Endothelial cell (in vitro differentiated cells): Measurements from ENCODE around the gene ZBTB12. TPM values are rescaled to one million over a fixed set of nuclear protein-coding genes. Genes with fewer than 3 reads are reported as not detected.
"Not testable (repeated sequence)": the region's sequence is repeated elsewhere in the genome, so short reads cannot be mapped to it uniquely, and the experiment has no call there.

Experiments used
- DNase-seq: peaks from one replicate; pipeline ENCODE4 v3.0.0; 2021; ENCODE audit warnings: low spot score
- H3K27ac Mint-ChIP-seq: one replicate; pipeline ENCODE4 v1.8.0; 2021; ENCODE audit warnings: mixed read lengths, inconsistent platforms; ENCODE audit not compliant: unreplicated experiment
- H3K27me3 Mint-ChIP-seq: one replicate; pipeline ENCODE4 v1.8.0; 2021; ENCODE audit warnings: mild to moderate bottlenecking, moderate library complexity, mixed read lengths, inconsistent platforms; ENCODE audit not compliant: unreplicated experiment
- H3K36me3 Mint-ChIP-seq: one replicate; pipeline ENCODE4 v1.8.0; 2021; ENCODE audit warnings: mild to moderate bottlenecking, low read depth, mixed read lengths, inconsistent platforms; ENCODE audit not compliant: unreplicated experiment
- H3K4me1 Mint-ChIP-seq: one replicate; pipeline ENCODE4 v1.8.0; 2021; ENCODE audit warnings: mild to moderate bottlenecking, mixed read lengths, inconsistent platforms; ENCODE audit not compliant: unreplicated experiment
- H3K4me3 Mint-ChIP-seq: one replicate; pipeline ENCODE4 v1.8.0; 2021; ENCODE audit warnings: mild to moderate bottlenecking, mixed read lengths, inconsistent platforms; ENCODE audit not compliant: unreplicated experiment
- H3K9me3 Mint-ChIP-seq: one replicate; pipeline ENCODE4 v1.8.0; 2021; ENCODE audit warnings: mixed read lengths, inconsistent platforms; ENCODE audit not compliant: unreplicated experiment
- CTCF ChIP-seq: fragments of 200-600 bp; sonication (generic); IDR thresholded peaks from one replicate; pipeline ENCODE4 v1.5.0; 2021; ENCODE audit warnings: antibody characterized with exemption; ENCODE audit not compliant: unreplicated experiment
- total RNA-seq: library from RNA; stranded (reverse); fragmentation: NEBNext Ultra II Directional; extraction: Animal tissue kit (Norgen Biotek cat#: 25700); gene quantifications from one replicate; pipeline ENCODE4 v1.2.1, GENCODE V29; 2021; ENCODE audit not compliant: unreplicated experiment

Gene ZBTB12
- total RNA-seq, 1 donor from 2014 or later = 9.0 TPM

GRCh38 chr6:31858707-31859106 is 43.2 kb downstream of the ZBTB12 start:
- Mint-ChIP-seq H3K27ac (no peak overlapping the region), H3K4me3 (no peak overlapping the region), H3K27me3 (peaks cover 9% of the 10 kb centered on the region), H3K9me3 (no peaks in the 10 kb centered on the region), H3K4me1 (peaks cover 2% of the 10 kb centered on the region), H3K36me3 (peaks cover 6% of the 10 kb centered on the region)
- no peak for TF ChIP-seq CTCF
- no peak for DNase-seq

- not testable (repeated sequence) for H3K27ac Mint-ChIP-seq, H3K9me3 Mint-ChIP-seq, H3K27me3 Mint-ChIP-seq, H3K4me3 Mint-ChIP-seq, DNase-seq, H3K4me1 Mint-ChIP-seq, H3K36me3 Mint-ChIP-seq
These were observed 44.1 kb downstream of the ZBTB12 start for GRCh38 chr6:31857774-31858173.

GRCh38 chr6:31851980-31852718 is 49.7 kb downstream of the ZBTB12 start:
- not testable (repeated sequence) for H3K27me3 Mint-ChIP-seq, H3K4me1 Mint-ChIP-seq, H3K4me3 Mint-ChIP-seq, H3K9me3 Mint-ChIP-seq, DNase-seq, H3K27ac Mint-ChIP-seq, H3K36me3 Mint-ChIP-seq

GRCh38 chr6:31851485-31851832 is 50.4 kb downstream of the ZBTB12 start:
- peaks cover 4% of the 10 kb centered on the region for H3K9me3 Mint-ChIP-seq
- no peak overlapping the region for H3K27ac Mint-ChIP-seq
- no peaks in the 10 kb centered on the region for H3K4me1 Mint-ChIP-seq

GRCh38 chr6:31850765-31851484 is 51.0 kb downstream of the ZBTB12 start:
- H3K27ac Mint-ChIP-seq = no peak overlapping the region

More at GRCh38 chr6:31851485-31851832, 50.4 kb downstream of the ZBTB12 start:
- H3K27me3 Mint-ChIP-seq = peaks cover 4% of the 10 kb centered on the region
- DNase-seq = no peak
- no peak for TF ChIP-seq CTCF
- H3K4me3 Mint-ChIP-seq = no peak overlapping the region
- peaks cover 9% of the 10 kb centered on the region for H3K36me3 Mint-ChIP-seq

More at GRCh38 chr6:31850765-31851484, 51.0 kb downstream of the ZBTB12 start:
- H3K9me3 Mint-ChIP-seq = peaks cover 4% of the 10 kb centered on the region
- H3K27me3 Mint-ChIP-seq = peaks cover 4% of the 10 kb centered on the region
- no peaks in the 10 kb centered on the region for H3K4me1 Mint-ChIP-seq
- no peak overlapping the region for H3K4me3 Mint-ChIP-seq
- DNase-seq = no peak
- peaks cover 9% of the 10 kb centered on the region for H3K36me3 Mint-ChIP-seq
- no peak for TF ChIP-seq CTCF

Other genes starting within 250 kb of the ZBTB12 start
- 312 TPM for gene BAG6, start 249.4 kb downstream of the ZBTB12 start, total RNA-seq
- gene APOM, start 246.2 kb downstream of the ZBTB12 start, total RNA-seq = 0.92 TPM
- gene C6orf47, start 241.3 kb downstream of the ZBTB12 start, total RNA-seq = 13.1 TPM
- gene GPANK1, start 237.1 kb downstream of the ZBTB12 start, total RNA-seq = 8.9 TPM
- gene CSNK2B, start 236.0 kb downstream of the ZBTB12 start, total RNA-seq = 164 TPM
- gene LY6G5B, start 232.1 kb downstream of the ZBTB12 start, total RNA-seq = 16.3 TPM
- 22.0 TPM for gene LY6G5C, start 221.0 kb downstream of the ZBTB12 start, total RNA-seq
- 54.7 TPM for gene ABHD16A, start 198.8 kb downstream of the ZBTB12 start, total RNA-seq
- gene LY6G6F, start 195.2 kb downstream of the ZBTB12 start, total RNA-seq = not detected
- gene LY6G6D, start 186.7 kb downstream of the ZBTB12 start, total RNA-seq = not detected
- gene LY6G6C, start 180.3 kb downstream of the ZBTB12 start, total RNA-seq = 0.28 TPM
- not detected for gene MPIG6B, start 178.7 kb downstream of the ZBTB12 start, total RNA-seq
- gene DDAH2, start 172.8 kb downstream of the ZBTB12 start, total RNA-seq = 145 TPM
- gene CLIC1, start 165.6 kb downstream of the ZBTB12 start, total RNA-seq = 420 TPM
- 16.1 TPM for gene MSH5, start 162.1 kb downstream of the ZBTB12 start, total RNA-seq
- 2.4 TPM for gene SAPCD1, start 139.4 kb downstream of the ZBTB12 start, total RNA-seq
- 0.74 TPM for gene VWA7, start 124.8 kb downstream of the ZBTB12 start, total RNA-seq
- 53.0 TPM for gene VARS1, start 106.3 kb downstream of the ZBTB12 start, total RNA-seq
- gene LSM2, start 95.1 kb downstream of the ZBTB12 start, total RNA-seq = 57.1 TPM
- 0.82 TPM for gene HSPA1L, start 86.8 kb downstream of the ZBTB12 start, total RNA-seq
- 27.2 TPM for gene HSPA1A, start 86.5 kb downstream of the ZBTB12 start, total RNA-seq
- 19.8 TPM for gene HSPA1B, start 74.3 kb downstream of the ZBTB12 start, total RNA-seq
- gene NEU1, start 39.3 kb downstream of the ZBTB12 start, total RNA-seq = 31.9 TPM
- gene SLC44A4, start 23.1 kb downstream of the ZBTB12 start, total RNA-seq = 1.6 TPM
- gene EHMT2, start 4.4 kb downstream of the ZBTB12 start, total RNA-seq = 53.4 TPM
- gene C2, start 25.6 kb upstream of the ZBTB12 start, total RNA-seq = 0.82 TPM
- not detected for gene CFB, start 44.0 kb upstream of the ZBTB12 start, total RNA-seq
- 47.8 TPM for gene NELFE, start 56.9 kb upstream of the ZBTB12 start, total RNA-seq
- gene SKIC2, start 57.1 kb upstream of the ZBTB12 start, total RNA-seq = 63.4 TPM
- 12.6 TPM for gene DXO, start 70.1 kb upstream of the ZBTB12 start, total RNA-seq
- 6.1 TPM for gene C4A, start 80.0 kb upstream of the ZBTB12 start, total RNA-seq
- 4.6 TPM for gene C4B, start 112.7 kb upstream of the ZBTB12 start, total RNA-seq
- 0.44 TPM for gene CYP21A2, start 136.3 kb upstream of the ZBTB12 start, total RNA-seq
- gene TNXB, start 207.3 kb upstream of the ZBTB12 start, total RNA-seq = 7.5 TPM
- 72.9 TPM for gene ATF6B, start 226.2 kb upstream of the ZBTB12 start, total RNA-seq
- gene FKBPL, start 228.2 kb upstream of the ZBTB12 start, total RNA-seq = 5.2 TPM
- 2.1 TPM for gene PRRT1, start 249.9 kb upstream of the ZBTB12 start, total RNA-seq